ENCODE results near the gene WDR74. TPM values are rescaled to one million over a fixed set of nuclear protein-coding genes. Genes with fewer than 3 reads are reported as not detected.

The WDR74 gene
- total RNA-seq, 6 donors from 2014 or later, result 31.5 to 56.6 (median 50.4) TPM

DNA sequence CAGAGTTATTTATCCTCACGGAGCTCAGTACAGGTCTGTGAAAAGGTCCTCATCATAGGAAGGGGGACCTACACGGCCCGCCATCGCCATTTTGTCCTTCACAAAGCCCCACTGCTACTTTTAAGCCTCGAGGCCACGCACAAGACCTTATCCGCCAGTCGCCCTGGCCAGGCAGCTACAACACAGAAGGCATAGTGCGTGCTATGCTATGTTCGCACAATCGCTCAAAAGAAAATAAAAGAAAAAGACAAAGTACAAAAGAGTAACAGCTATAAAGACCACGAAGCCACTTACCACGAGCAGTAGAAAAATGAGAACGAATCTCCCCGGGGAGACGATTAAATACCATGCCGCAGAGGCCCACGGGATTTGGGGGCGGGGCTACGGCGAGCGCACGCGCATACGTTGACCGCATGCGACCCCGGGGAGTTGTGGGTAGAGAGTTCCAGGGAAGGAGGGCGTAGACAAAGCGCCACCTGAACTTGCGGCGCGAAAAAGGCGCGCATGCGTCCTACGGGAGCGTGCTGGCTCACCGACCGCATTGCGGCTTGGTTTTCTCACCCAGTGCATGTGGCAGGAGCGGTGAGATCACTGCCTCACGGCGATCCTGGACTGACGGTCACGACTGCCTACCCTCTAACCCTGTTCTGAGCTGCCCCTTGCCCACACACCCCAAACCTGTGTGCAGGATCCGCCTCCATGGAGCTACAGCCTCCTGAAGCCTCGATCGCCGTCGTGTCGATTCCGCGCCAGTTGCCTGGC lies 16.4 kb upstream of the WDR74 start:
- peak in 1 of 4 donors; percentile 76 for TF ChIP-seq EP300 (IDR thresholded peaks at IDR 0.05)
- peak; percentile 97 to 99 for TF ChIP-seq POLR2AphosphoS5 (IDR thresholded peaks at IDR 0.05)
- peak; percentile 56 to 98 (median 88) for TF ChIP-seq POLR2A (IDR thresholded peaks at IDR 0.05)
- TF ChIP-seq, protein P1, sequence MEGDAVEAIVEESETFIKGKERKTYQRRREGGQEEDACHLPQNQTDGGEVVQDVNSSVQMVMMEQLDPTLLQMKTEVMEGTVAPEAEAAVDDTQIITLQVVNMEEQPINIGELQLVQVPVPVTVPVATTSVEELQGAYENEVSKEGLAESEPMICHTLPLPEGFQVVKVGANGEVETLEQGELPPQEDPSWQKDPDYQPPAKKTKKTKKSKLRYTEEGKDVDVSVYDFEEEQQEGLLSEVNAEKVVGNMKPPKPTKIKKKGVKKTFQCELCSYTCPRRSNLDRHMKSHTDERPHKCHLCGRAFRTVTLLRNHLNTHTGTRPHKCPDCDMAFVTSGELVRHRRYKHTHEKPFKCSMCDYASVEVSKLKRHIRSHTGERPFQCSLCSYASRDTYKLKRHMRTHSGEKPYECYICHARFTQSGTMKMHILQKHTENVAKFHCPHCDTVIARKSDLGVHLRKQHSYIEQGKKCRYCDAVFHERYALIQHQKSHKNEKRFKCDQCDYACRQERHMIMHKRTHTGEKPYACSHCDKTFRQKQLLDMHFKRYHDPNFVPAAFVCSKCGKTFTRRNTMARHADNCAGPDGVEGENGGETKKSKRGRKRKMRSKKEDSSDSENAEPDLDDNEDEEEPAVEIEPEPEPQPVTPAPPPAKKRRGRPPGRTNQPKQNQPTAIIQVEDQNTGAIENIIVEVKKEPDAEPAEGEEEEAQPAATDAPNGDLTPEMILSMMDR (IDR thresholded peaks at IDR 0.05), result peak in 4 of 6 experiments; percentile 9 to 47 (median 36)
- Histone ChIP-seq H3K9me3 (no peaks in the 10 kb centered on the region), H3K4me3 (peak overlapping the region; percentile 58 to 90 (median 80)), H3K36me3 (peaks cover 12 to 37% (median 26%) of the 10 kb centered on the region in 4 donors), H3K27ac (peak overlapping the region; percentile 64 to 84 (median 74)), H3K27me3 (no peaks in the 10 kb centered on the region), H3K4me1 (peaks cover 29 to 40% (median 33%) of the 10 kb centered on the region in 4 donors)
- ATAC-seq (ENCODE audit: low FRiP score in 2 of 2) (peak; percentile 99 to 100), DNase-seq (peak; percentile 96 to 99)
- WGBS, 2 donors, result 0% methylated on average over 43 to 51 of the region's 54 CpGs

DNA sequence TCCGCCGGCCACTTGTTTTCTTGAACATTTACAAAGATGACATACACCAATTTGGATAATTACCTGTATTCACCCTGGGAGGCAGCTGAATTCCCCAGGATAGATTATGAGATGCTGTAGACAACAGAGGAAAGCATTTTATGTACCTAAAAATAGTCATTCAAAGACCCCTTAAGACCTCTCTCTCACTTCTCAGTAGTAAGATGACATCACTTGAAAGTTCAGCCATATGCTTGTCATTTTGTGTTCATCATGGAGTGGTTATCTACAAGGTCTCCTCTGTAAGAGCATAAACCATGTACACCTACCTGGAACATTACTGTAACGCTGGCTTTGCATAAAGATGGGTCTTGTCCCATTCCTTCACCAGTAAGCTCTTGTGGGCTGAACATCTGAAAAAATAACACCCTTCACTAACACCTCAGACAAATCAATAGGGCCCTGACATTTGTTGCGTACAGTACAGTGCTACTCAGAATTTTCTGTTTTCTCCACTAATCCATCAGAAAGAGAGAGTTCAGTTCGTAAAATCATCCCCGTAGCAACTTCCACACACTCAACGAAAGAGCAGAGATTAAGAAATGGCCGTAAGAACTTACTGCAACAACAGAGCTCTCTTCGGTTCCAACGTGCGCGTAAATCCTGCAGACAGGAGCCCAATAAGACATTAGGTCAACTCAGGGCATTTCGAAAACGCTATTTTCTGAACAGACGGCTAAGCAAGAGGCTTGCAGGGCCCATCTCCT lies 15.6 kb upstream of the WDR74 start:
- ATAC-seq (ENCODE audit: low FRiP score in 2 of 2), result no peak

DNA sequence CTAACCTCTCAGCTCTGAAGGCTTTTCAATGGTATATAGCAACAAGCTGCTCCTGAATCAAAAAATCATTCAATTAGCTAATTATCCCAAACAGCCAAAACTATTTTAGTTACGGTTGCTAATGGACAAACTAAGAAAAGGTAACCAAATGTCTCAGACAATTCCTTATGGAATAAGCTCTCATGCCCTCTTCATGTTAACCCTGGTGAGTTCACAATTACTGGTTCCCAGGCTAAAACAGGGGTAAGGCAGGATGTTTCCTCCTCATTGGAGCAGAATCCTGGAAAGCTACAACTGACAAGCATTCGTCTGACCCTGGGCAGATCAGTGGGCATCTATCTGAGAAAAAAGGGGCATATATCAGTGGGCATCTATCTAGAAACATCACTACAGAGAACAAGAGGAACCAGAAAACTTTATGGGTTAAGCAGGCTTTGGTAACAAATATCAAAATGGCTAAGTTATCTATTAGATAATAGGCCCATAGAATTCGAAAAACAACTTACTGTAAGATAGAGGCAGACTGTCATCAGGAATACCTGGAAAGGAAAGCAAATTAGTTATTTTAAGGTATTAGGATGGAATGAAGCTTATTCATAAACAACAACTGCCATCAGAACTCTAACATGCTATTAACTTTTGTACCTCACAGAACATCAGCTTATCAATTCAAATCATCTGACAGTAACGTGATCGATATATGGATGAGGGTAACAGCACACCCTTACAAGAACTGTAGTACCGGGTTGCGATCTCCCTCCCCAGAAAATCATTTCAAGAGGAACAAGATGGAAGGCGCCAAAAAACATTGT lies 14.8 kb upstream of the WDR74 start:
- H3K27ac ChIP-seq, result peak overlapping the region in 3 of 4 donors; percentile 65 to 84 (median 82)
- H3K27me3 ChIP-seq, result no peaks in the 10 kb centered on the region
- no peak for ATAC-seq (ENCODE audit: low FRiP score in 2 of 2)
- peak overlapping the region; percentile 58 to 90 (median 80) for H3K4me3 ChIP-seq
- no peak for DNase-seq
- no peaks in the 10 kb centered on the region for H3K9me3 ChIP-seq
- H3K36me3 ChIP-seq, result peaks cover 12 to 37% (median 26%) of the 10 kb centered on the region in 4 donors
- no peak for TF ChIP-seq EP300 (IDR thresholded peaks at IDR 0.05)
- TF ChIP-seq POLR2A (IDR thresholded peaks at IDR 0.05), result no peak
- TF ChIP-seq, protein P1 (IDR thresholded peaks at IDR 0.05), result no peak
- TF ChIP-seq POLR2AphosphoS5 (IDR thresholded peaks at IDR 0.05), result no peak
- H3K4me1 ChIP-seq, result peaks cover 29 to 40% (median 33%) of the 10 kb centered on the region in 4 donors
- WGBS, 2 donors, result 16 to 17% methylated on average over 8 of the region's 8 CpGs

More for the DNA sequence above, 15.6 kb upstream of the WDR74 start:
- peaks cover 29 to 40% (median 33%) of the 10 kb centered on the region in 4 donors for H3K4me1 ChIP-seq
- H3K27me3 ChIP-seq, result no peaks in the 10 kb centered on the region
- H3K27ac ChIP-seq, result peak overlapping the region; percentile 64 to 84 (median 74)
- DNase-seq, result no peak
- TF ChIP-seq EP300 (IDR thresholded peaks at IDR 0.05) (no peak), POLR2AphosphoS5 (IDR thresholded peaks at IDR 0.05) (no peak), POLR2A (IDR thresholded peaks at IDR 0.05) (no peak)
- TF ChIP-seq, protein P1 (IDR thresholded peaks at IDR 0.05), result no peak
- H3K4me3 ChIP-seq, result peak overlapping the region; percentile 58 to 90 (median 80)
- 3 to 5% methylated on average over 15 of the region's 15 CpGs for WGBS, 2 donors
- H3K36me3 ChIP-seq, result peaks cover 12 to 37% (median 26%) of the 10 kb centered on the region in 4 donors
- H3K9me3 ChIP-seq, result no peaks in the 10 kb centered on the region

DNA sequence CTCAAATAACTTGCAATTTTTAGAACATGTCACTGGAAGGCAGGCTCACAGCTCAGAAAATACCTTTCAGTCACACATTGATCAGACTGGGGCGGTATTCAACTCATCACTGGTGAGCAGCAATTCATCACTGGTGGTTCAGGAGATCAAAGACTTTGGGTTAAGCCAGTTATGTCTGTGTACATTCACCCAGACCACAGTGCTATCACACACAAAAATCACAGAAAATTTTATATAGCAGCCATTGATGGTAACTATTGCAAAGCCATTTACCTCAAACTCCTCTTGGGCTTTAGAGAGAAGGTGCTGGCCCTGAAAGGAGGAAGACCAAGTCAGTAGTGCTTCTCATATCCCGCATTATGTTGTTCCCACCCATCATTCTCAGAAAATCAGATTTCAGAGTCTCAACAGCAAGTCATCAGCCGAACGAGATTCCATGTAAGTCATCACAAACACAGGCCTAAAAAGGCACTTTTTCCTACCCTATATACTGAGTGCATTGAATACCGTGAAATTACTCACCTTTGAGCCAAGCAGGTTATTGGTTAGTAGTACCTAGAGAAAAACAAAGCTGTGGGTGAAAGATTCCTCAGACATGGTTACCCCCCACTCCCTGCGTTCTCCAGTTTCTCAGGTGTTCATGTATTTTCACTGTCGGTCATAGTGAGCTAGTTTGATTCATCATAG lies 14.0 kb upstream of the WDR74 start:
- peak overlapping the region in 2 of 4 donors; percentile 29 to 32 for H3K27ac ChIP-seq
- no peak for DNase-seq
- peaks cover 29 to 40% (median 33%) of the 10 kb centered on the region in 4 donors for H3K4me1 ChIP-seq
- 60 to 70% methylated on average over 7 of the region's 7 CpGs for WGBS, 2 donors
- H3K9me3 ChIP-seq, result no peaks in the 10 kb centered on the region
- H3K27me3 ChIP-seq, result no peaks in the 10 kb centered on the region
- TF ChIP-seq EP300 (IDR thresholded peaks at IDR 0.05), result no peak
- TF ChIP-seq POLR2A (IDR thresholded peaks at IDR 0.05), result no peak
- TF ChIP-seq, protein P1 (IDR thresholded peaks at IDR 0.05), result no peak
- no peak for TF ChIP-seq POLR2AphosphoS5 (IDR thresholded peaks at IDR 0.05)
- peaks cover 12 to 37% (median 26%) of the 10 kb centered on the region in 4 donors for H3K36me3 ChIP-seq
- H3K4me3 ChIP-seq, result peak overlapping the region in 2 of 4 donors; percentile 11 to 89
- no peak for ATAC-seq (ENCODE audit: low FRiP score in 2 of 2)

Data from upper lobe of left lung (tissue), 6 donors.